ENCODE data around the gene PERM1.
"Not testable (repeated sequence)": the region's sequence is repeated elsewhere in the genome, so short reads cannot be mapped to it uniquely, and the experiment has no call there.

DNA sequence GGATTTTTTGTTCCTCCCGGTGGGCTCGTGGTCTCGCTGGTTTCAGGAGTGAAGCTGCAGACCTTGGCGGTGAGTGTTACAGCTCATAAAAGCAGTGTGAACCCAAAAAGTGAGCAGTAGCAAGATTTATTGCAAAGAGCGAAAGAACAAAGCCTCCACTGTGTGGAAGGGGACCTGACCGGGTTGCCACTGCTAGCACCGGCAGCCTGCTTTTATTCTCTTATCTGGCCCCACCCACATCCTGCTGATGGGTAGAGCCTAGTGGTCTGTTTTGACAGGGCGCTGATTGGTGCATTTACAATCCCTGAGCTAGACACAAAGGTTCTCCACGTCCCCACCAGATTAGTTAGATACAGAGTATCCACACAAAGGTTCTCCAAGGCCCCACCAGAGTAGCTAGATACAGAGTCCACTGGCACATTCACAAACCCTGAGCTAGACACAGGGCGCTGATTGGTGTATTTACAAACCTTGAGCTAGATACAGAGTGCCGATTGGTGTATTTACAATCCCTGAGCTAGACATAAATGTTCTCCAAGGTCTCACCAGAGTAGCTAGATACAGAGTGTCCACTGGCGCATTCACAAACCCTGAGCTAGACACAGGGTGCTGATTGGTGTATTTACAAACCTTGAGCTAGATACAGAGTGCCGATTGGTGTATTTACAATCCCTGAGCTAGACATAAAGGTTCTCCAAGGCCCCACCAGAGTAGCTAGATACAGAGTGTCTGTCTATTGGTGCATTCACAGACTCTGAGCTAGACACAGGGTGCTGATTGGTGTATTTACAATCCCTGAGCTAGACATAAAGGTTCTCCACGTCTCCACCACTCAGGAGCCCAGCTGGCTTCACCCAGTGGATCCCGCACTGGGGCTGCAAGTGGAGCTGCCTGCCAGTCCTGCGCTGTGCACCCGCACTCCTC lies 35.8 kb upstream of the PERM1 start:
- TF ChIP-seq, protein P1, sequence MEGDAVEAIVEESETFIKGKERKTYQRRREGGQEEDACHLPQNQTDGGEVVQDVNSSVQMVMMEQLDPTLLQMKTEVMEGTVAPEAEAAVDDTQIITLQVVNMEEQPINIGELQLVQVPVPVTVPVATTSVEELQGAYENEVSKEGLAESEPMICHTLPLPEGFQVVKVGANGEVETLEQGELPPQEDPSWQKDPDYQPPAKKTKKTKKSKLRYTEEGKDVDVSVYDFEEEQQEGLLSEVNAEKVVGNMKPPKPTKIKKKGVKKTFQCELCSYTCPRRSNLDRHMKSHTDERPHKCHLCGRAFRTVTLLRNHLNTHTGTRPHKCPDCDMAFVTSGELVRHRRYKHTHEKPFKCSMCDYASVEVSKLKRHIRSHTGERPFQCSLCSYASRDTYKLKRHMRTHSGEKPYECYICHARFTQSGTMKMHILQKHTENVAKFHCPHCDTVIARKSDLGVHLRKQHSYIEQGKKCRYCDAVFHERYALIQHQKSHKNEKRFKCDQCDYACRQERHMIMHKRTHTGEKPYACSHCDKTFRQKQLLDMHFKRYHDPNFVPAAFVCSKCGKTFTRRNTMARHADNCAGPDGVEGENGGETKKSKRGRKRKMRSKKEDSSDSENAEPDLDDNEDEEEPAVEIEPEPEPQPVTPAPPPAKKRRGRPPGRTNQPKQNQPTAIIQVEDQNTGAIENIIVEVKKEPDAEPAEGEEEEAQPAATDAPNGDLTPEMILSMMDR (conservative IDR thresholded peaks at IDR 0.05; ENCODE audit: low read depth, low read length) = not testable (repeated sequence)
- TF ChIP-seq EZH2 (IDR thresholded peaks at IDR 0.05; ENCODE audit: low read length, unreplicated experiment); EZH2phosphoT487 (IDR thresholded peaks at IDR 0.05; ENCODE audit: borderline replicate concordance, low read length): not testable (repeated sequence)
